Astrocyte of the spinal cord (primary cell): Measurements from ENCODE around the gene SFI1.

Experiments
- DNase-seq: peaks from one replicate; pipeline ENCODE4 v3.0.0; 2011; ENCODE audit warnings: low read depth, low spot score
- H3K4me3 ChIP-seq: 2 replicates; pipeline ENCODE4 v1.5.1; 2011; ENCODE audit warnings: low read depth, mild to moderate bottlenecking, low read length, moderate library complexity
- CTCF ChIP-seq: IDR thresholded peaks from 2 replicates; pipeline ENCODE4 v1.5.1; 2012; ENCODE audit warnings: low read depth, mild to moderate bottlenecking, low read length, inconsistent platforms
- in situ Hi-C: cut with HindIII; loops from 2 replicates; pipeline ENCODE4 v1.10.0; 2017; ENCODE audit warnings: low sequenced_read_pairs

Gene SFI1

GRCh38 chr22:31486951-31487350 is 9.4 kb upstream of the SFI1 start:
- TF ChIP-seq CTCF: no peak
- DNase-seq: no peak

GRCh38 chr22:31488346-31488883 is 7.9 kb upstream of the SFI1 start:
- peak overlapping the region; percentile 89 for H3K4me3 ChIP-seq
- in situ Hi-C loops: no loop called here
- no peak for TF ChIP-seq CTCF
- DNase-seq: no peak

More at GRCh38 chr22:31486951-31487350, 9.4 kb upstream of the SFI1 start:
- in situ Hi-C loops: no loop called here
- no peak overlapping the region for H3K4me3 ChIP-seq

- DNase-seq: peak; percentile 22
- H3K4me3 ChIP-seq: peak overlapping the region; percentile 89
- TF ChIP-seq CTCF: no peak
- in situ Hi-C loops: no loop called here
These were observed 7.2 kb upstream of the SFI1 start for GRCh38 chr22:31488988-31489617.

GRCh38 chr22:31489632-31490495 is 6.5 kb upstream of the SFI1 start, which contains the start of gene EIF4ENIF1:
Gene EIF4ENIF1 (minus strand): TSS chr22:31489842. CDS start chr22:31488718, 1,124 bp downstream.
- in situ Hi-C loops: no loop called here
- peak; percentile 90 for DNase-seq
- peak within 1 kb of the TSS; percentile 89 for H3K4me3 ChIP-seq
- no peak for TF ChIP-seq CTCF

- peak overlapping the region; percentile 89 for H3K4me3 ChIP-seq
- TF ChIP-seq CTCF: peak; percentile 13
- in situ Hi-C loops: no loop called here
- DNase-seq: no peak
These were observed 5.8 kb upstream of the SFI1 start for GRCh38 chr22:31490496-31490925.

- DNase-seq: no peak
- in situ Hi-C loops: no loop called here
- H3K4me3 ChIP-seq: peak overlapping the region; percentile 89
- no peak for TF ChIP-seq CTCF
These were observed 4.9 kb upstream of the SFI1 start for GRCh38 chr22:31491218-31491962.
